Fibroblast of skin of abdomen (primary cell): ENCODE measurements around the gene ARID1B.
A peak's percentile ranks its signal among the peaks of the same experiment; 100 is the strongest.

Experiments used
- DNase-seq: peaks from one replicate; pipeline ENCODE4 v3.0.0-alpha.2; 2013

ARID1B gene

GRCh38 chr6:157108923-157109322 is 331.7 kb downstream of the ARID1B start:
- no peak for DNase-seq

GRCh38 chr6:157110607-157111006 is 333.4 kb downstream of the ARID1B start:
- DNase-seq: peak; percentile 76

DNA sequence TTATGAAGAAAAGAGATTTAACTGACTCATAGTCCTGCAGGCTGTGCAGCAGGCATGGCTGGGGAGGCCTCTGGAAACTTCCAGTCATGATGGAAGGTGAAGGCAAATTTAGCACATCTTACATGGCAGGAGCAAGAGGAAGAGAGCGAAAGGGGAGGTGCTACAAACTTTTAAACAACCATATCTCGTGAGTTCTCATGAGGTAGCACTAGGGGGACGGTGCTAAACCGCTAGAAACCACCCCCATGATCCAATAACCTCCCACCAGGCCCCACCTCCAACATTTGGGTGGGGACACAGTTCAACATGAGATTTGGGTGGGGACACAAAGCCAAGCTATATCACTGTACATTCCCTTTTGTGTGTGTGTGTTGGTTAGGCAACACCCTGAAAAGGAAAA is 336.2 kb downstream of the ARID1B start:
- no peak for DNase-seq

GRCh38 chr6:157116426-157116825 is 339.2 kb downstream of the ARID1B start:
- no peak for DNase-seq

DNA sequence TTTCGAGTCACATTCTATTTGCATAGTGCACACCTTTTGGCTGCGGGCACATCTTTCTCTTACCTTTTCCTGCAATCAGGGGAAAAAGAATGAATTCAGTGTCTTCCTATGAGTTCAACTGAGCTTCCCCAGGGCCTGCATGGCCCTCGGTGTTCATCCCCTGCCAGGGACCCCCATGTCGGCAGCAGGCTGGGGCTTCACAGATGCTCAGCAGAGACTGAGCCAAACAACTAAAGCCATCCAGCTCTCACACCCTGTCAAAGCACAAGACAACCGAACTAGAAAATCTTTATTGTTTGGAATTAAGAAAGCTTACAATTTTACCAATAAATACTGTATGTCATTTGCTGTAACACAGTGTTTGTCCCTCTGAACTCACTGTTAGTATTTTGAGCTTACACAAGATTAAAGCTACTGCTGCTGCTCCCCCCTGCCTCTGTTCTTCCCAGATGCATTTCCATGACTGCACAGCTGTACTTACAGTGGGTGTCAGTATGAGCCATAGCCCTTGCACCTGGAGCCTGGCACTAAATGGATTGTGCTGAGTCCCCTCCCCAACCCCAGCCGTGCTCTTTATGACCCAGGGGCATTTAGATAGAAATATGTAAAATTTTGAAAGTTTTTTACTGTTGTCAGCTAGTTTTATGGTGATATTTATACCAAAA is 340.4 kb downstream of the ARID1B start:
- no peak for DNase-seq

DNA sequence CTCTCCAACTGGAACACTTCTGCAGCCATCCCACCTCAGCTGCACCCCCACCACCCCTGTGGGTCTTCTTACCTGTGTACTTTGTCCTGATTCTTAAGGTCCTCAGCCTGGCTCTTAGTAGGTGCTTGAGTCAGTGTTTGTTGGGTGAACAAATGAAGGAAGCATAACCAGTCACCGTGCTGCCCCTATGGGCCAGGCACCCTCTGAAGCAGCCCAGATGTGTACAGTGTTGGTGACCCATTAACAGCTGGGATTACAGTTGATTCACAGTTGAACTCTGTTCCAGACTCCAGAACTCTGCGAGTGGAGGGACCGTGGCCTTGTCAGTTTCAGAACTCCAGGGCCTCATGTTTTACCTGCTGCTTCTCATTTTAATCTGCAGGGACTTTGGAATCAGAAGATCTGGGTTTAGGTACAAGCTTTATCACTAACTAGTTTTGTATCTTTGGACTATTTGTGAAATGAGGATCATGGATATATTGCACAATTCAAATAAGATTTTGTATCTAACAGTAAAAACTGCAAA is 342.4 kb downstream of the ARID1B start:
- DNase-seq: no peak

- no peak for DNase-seq
These were observed 343.5 kb downstream of the ARID1B start for GRCh38 chr6:157120534-157121232.

GRCh38 chr6:157121897-157122296 is 344.7 kb downstream of the ARID1B start:
- no peak for DNase-seq

- DNase-seq: no peak
These were observed 346.1 kb downstream of the ARID1B start for GRCh38 chr6:157123234-157123633.

DNA sequence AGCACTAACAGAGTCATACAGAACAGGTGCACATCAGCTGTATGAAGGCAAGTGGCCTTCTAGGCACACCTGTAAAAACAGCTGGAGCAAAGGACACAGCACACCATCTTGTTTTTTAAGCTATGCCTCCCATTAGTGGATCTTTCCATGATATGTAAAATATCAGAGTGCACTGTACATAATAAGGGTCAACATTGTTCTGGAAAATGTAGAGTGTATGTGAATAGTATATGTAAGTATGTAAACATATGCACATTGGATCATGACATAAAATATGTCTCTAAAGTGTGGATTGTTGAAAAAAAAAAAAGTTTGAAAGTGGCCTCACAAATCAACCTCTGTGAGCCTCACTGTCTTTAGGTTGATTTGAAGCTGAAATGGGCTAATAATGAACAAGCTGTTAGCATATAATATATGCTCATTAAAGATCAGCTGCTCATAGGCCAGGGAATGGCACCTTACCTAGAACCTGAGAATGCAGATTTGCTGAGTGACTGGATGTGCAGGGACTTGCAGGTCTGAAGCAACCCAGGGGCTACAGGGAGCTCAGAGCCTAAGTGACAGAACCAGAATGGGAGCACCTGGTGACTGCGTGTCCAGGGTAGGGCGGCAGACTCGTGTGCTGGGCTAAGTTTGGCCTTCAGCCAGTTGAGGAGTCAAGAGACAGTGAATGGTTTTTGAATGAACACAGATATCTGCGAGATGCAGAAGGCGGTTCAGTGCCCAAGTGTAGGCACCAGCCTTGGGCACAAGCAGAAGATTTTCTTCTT is 347.5 kb downstream of the ARID1B start:
- DNase-seq: no peak

DNA sequence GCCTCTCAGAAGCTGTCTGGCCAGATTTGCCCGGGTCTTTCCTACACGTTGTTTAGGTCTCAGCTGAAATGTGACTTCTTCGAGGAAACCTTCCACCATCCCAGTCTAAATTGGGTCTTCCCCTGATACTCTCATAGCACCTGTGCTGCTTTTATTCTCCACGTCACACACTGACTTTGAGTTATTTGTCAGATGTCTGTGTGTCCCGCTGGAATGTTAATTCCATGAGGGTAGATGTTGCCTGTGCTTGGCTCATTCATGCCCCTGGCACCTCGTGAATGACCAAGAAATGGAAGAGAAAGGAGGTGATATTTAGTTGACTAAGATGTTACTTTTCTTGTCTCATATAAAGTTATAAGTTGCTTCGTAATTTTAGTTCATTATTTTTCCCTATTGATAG is 348.4 kb downstream of the ARID1B start:
- DNase-seq: no peak

GRCh38 chr6:157126183-157127098 is 349.3 kb downstream of the ARID1B start:
- no peak for DNase-seq

DNA sequence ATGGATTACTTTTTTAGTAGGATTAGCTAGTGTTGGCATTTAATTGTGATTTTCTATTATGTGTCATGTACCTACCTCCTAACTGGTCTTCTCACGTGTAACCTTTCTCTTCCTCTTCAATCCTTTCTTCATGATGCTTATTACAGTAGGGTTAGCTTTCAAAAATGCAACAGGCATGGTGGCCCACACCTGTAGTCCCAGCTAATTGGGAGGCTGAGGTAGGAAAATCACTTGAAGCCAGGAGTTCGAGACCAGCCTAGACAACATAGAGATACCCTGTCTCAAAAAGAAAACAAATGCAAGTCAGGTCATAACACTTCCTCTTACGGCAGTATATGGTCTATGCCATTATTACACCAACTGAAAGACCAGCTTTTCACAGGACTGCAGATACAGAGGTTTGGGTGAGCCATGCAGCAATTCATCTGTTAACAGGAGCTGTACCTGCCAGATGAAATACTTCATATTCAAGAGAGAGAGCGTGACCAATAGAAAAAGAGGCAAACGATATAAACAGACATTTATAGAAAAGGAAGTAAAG is 351.1 kb downstream of the ARID1B start:
- no peak for DNase-seq

DNA sequence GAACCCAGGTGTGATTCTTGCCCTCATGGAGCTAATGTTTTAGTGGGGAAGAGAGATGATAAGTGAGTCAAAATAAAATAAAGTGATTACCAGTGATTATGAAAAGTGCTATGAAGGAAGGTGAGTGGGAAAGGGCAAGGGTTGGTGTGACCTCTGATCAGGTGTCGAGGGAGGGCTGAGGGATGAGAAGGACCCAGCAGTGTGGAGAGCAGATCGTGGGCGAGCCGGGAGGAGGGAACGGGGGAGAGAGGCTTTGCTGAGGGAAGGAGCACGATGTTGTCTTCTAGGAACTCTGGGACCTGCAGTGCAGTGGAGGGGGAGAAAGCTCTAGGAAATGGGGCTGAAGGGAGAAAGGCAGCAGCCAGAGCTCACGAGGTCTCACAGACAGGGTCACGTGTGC is 354.1 kb downstream of the ARID1B start:
- no peak for DNase-seq

DNA sequence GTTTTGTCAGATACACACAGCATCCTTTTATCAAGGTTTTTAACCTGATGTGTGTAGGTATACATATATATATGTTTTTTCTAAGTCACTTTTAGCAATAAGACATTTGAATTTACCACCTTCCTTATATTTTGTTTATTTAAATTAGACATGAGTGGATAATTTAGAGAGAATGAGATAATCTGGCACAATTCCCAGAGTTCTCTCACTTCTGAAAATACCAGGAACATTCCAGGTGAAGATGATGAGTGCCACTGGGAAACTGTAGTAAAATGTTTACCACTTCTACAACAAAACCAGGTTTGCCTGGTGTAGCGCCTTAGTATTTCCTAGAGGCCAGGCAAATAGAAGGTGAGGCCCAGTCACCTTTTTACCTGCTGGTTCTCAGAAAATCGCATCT is 356.7 kb downstream of the ARID1B start:
- DNase-seq: no peak

- DNase-seq: no peak
These were observed 357.3 kb downstream of the ARID1B start for GRCh38 chr6:157134402-157135047.

GRCh38 chr6:157135691-157136090 is 358.5 kb downstream of the ARID1B start:
- peak; percentile 52 for DNase-seq

DNA sequence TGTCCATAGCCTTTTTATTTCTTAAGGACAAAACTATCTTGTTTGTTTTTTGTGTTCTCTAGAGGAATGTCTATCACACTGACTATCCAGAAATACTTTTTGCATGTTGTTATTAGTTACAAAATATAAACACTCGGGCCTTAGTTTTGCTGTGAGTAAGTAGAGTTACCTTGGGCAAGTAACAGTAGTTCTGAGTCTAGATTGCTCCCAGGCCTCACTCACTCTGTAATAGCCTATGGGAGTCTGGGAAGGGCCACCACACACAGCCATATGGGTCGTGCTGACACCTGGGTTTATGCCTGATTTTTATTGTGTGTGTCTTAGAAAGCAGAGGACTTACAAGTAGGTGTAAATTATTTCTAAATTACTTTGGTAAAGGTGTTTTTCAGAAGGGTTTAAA is 360.3 kb downstream of the ARID1B start:
- DNase-seq: no peak

DNA sequence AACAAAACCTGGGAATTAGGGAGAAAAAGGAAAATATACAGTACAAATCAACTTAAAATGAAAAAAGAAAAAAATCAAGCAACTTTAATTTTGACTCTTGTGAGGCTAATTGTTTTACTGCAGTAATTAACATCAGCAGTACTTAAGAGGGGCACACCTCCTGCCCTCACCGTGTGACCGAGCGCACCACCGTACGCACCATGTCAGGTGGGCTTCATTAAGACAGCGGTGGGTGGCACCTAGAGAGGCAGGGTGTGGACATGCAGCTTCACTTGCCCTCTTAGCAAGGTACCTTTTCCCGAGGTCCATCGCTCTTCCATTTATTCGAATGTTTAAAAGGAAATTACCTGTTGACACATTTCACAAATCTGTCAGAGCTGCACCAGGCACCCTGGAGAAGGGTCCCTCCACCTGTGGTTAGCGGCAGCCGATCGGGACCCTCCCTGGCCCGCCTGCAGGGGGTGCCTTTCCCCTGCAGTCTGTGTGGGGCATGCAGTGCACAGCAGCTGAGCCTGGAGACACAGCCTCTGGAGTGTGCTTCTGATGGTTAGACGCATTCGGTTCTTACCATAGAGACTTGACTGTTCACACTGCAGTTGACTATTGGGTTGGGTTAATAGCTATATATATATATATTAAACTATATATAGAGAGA is 362.0 kb downstream of the ARID1B start:
- no peak for DNase-seq

DNA sequence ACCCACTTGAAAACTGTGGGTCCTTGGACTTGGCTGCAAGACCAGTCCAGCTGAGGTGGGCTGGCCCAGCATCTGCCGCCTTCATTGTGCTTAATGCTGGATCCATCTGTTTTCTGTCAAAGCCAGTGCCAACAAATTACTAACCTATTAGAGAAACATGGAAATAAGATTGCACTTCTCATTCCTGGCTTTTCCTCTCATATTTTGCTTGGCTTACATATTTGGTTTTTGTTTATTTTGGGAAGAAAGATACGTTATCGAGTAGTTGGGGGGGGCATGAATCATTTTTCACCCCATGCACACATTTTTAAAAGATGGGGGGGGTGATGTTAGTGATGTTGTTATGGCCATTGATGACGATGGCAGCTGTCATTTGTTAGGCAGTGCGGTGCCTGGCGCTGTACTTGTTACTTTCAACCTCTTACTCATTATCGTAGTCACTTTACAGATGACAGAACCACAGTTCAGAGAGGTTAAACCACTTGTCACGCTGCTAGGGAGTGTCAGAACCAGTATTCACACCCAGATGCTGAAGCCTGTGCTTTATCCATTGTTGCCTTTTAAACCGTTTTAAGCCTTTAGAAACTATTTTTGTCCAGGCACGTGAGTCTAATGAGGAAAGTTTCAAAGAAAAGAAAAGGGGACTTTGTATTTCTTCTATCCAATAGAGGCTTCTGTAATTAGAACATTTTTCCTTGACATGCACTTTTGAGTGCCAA is 366.2 kb downstream of the ARID1B start:
- DNase-seq: peak; percentile 50
